ENCODE results near the gene SURF4.
"Not testable (repeated sequence)": the region's sequence is repeated elsewhere in the genome, so short reads cannot be mapped to it uniquely, and the experiment has no call there.

Gene SURF4

GRCh38 chr9:133344071-133344470 lies 31.8 kb downstream of the SURF4 start:
- H3K4me3 Mint-ChIP-seq = no peak overlapping the region
- H3K9me3 Mint-ChIP-seq = no peaks in the 10 kb centered on the region
- no peak overlapping the region for H3K27ac Mint-ChIP-seq
- H3K4me1 Mint-ChIP-seq (ENCODE audit: low read depth) = peaks cover 54% of the 10 kb centered on the region
- no peaks in the 10 kb centered on the region for H3K27me3 Mint-ChIP-seq
- H3K36me3 Mint-ChIP-seq (ENCODE audit: low read depth) = peaks cover 77% of the 10 kb centered on the region

DNA sequence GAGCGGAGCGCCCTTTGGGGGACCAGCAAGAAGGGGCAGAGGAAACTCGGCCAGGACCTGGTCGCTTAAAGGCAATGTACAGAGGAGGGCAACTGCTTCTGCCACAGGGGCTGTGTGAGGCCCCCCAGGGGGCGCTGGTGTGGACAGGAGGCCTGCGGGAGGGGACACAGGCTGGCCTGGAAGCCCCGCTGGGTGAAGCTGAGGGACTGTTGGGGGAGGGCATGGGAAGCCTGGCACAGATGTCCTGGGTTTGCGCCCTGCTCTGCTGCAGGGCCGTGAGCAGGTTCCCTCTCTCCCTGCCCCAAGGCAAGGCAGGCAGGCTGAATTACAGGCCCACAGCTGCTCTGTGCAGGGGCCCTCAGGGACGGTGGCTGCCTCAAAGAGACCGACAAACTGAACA lies 33.3 kb downstream of the SURF4 start:
- H3K4me3 Mint-ChIP-seq = no peak overlapping the region
- H3K27me3 Mint-ChIP-seq = no peaks in the 10 kb centered on the region
- no peaks in the 10 kb centered on the region for H3K9me3 Mint-ChIP-seq
- H3K36me3 Mint-ChIP-seq (ENCODE audit: low read depth) = peaks cover 70% of the 10 kb centered on the region
- H3K4me1 Mint-ChIP-seq (ENCODE audit: low read depth) = peaks cover 54% of the 10 kb centered on the region
- no peak overlapping the region for H3K27ac Mint-ChIP-seq

- H3K4me3 Mint-ChIP-seq = no peak overlapping the region
- H3K9me3 Mint-ChIP-seq = no peaks in the 10 kb centered on the region
- H3K4me1 Mint-ChIP-seq (ENCODE audit: low read depth) = peaks cover 55% of the 10 kb centered on the region
- H3K36me3 Mint-ChIP-seq (ENCODE audit: low read depth) = peaks cover 69% of the 10 kb centered on the region
- H3K27ac Mint-ChIP-seq = no peak overlapping the region
- no peaks in the 10 kb centered on the region for H3K27me3 Mint-ChIP-seq
Observed at GRCh38 chr9:133342069-133342406, 33.8 kb downstream of the SURF4 start.

DNA sequence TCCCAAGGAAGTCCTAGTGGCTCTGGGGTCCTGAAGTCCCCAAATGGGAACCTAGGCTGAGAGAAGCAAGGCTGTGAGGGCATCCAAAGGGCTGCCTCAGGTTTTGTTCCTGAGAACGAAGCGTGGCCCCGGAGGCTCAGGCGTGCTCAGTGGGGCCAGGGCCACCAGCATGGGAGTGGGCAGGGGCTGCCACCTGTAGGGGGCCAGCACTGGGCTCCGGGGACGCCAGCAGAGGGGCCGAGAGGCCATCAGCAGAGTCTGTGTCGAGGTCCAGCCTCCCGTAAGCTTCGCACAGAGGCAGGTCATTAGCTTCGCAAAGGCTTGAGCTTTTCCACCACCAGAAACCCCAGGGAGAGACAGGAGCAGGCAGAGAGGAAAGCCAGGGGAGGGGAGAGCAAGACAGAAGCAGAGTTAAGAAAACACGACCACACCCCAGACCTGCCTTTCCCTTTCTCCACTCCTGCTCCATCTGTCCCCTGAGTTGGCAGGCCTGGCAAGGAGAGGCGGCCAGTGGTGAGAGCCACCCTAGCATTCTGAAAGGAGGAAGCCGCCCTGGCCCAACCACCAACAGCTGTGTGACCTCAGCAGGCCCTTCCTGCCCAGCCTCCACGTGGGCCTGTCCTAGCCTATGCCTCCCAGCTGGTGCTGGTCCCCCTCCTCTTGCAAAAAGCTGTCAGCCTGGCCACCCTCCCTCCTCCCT lies 34.3 kb downstream of the SURF4 start:
- Mint-ChIP-seq H3K27ac (no peak overlapping the region), H3K9me3 (no peaks in the 10 kb centered on the region), H3K4me3 (no peak overlapping the region), H3K27me3 (no peaks in the 10 kb centered on the region), H3K36me3 (ENCODE audit: low read depth) (peaks cover 65% of the 10 kb centered on the region), H3K4me1 (ENCODE audit: low read depth) (peaks cover 55% of the 10 kb centered on the region)

GRCh38 chr9:133340916-133341315 lies 34.9 kb downstream of the SURF4 start:
- Mint-ChIP-seq H3K4me1 (ENCODE audit: low read depth) (peaks cover 56% of the 10 kb centered on the region), H3K27me3 (no peaks in the 10 kb centered on the region), H3K27ac (peak overlapping the region; percentile 34), H3K9me3 (no peaks in the 10 kb centered on the region), H3K36me3 (ENCODE audit: low read depth) (peaks cover 65% of the 10 kb centered on the region), H3K4me3 (no peak overlapping the region)

GRCh38 chr9:133340256-133340655 lies 35.6 kb downstream of the SURF4 start:
- Mint-ChIP-seq H3K27ac (peak overlapping the region; percentile 34), H3K4me3 (no peak overlapping the region), H3K4me1 (ENCODE audit: low read depth) (peaks cover 60% of the 10 kb centered on the region), H3K9me3 (no peaks in the 10 kb centered on the region), H3K36me3 (ENCODE audit: low read depth) (peaks cover 63% of the 10 kb centered on the region), H3K27me3 (no peaks in the 10 kb centered on the region)

DNA sequence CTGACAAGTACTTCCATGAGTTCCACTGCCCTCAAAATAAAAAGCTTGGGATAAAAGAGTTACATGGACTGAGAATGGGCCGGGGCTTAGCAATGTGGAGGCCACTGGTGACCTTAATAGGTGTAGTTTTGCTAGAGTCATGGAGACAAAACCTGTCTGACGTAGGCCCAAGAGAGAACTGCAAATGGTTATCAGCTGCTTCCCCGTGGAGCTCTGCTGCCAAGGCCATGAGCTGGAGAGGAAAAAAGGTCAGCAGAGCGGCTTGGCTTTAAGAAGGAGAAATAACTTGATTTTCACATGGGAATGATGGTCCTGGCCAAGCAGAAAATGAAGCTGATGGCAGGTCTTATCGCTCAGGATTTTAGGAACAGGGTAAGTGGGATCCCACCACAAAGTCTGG lies 36.2 kb downstream of the SURF4 start:
- H3K27ac Mint-ChIP-seq = no peak overlapping the region
- peaks cover 63% of the 10 kb centered on the region for H3K36me3 Mint-ChIP-seq (ENCODE audit: low read depth)
- H3K4me3 Mint-ChIP-seq = peak overlapping the region; percentile 23

GRCh38 chr9:133335924-133336811 lies 39.7 kb downstream of the SURF4 start, which contains the start of gene SURF6:
Gene SURF6, minus strand, starts transcription at chr9:133336188. Its CDS starts 56 bp downstream, at chr9:133336132.
- H3K36me3 Mint-ChIP-seq (ENCODE audit: low read depth) = peaks cover 74% of the 10 kb centered on the region
- peak within 1 kb of the TSS; percentile 94 for H3K27ac Mint-ChIP-seq
- peaks cover 67% of the 10 kb centered on the region for H3K4me1 Mint-ChIP-seq (ENCODE audit: low read depth)
- H3K27me3 Mint-ChIP-seq = no peaks in the 10 kb centered on the region
- H3K4me3 Mint-ChIP-seq = peak within 1 kb of the TSS; percentile 96
- no peaks in the 10 kb centered on the region for H3K9me3 Mint-ChIP-seq

More for the DNA sequence above, 36.2 kb downstream of the SURF4 start:
- Mint-ChIP-seq H3K27me3 (no peaks in the 10 kb centered on the region), H3K4me1 (ENCODE audit: low read depth) (peaks cover 65% of the 10 kb centered on the region), H3K9me3 (no peaks in the 10 kb centered on the region)

GRCh38 chr9:133334888-133335287 lies 41.0 kb downstream of the SURF4 start:
- H3K4me1 Mint-ChIP-seq (ENCODE audit: low read depth) = peaks cover 57% of the 10 kb centered on the region
- H3K36me3 Mint-ChIP-seq (ENCODE audit: low read depth) = peaks cover 74% of the 10 kb centered on the region
- H3K27ac Mint-ChIP-seq = peak overlapping the region; percentile 94
- not testable (repeated sequence) for H3K9me3 Mint-ChIP-seq, H3K27me3 Mint-ChIP-seq
- H3K4me3 Mint-ChIP-seq = peak overlapping the region; percentile 96

DNA sequence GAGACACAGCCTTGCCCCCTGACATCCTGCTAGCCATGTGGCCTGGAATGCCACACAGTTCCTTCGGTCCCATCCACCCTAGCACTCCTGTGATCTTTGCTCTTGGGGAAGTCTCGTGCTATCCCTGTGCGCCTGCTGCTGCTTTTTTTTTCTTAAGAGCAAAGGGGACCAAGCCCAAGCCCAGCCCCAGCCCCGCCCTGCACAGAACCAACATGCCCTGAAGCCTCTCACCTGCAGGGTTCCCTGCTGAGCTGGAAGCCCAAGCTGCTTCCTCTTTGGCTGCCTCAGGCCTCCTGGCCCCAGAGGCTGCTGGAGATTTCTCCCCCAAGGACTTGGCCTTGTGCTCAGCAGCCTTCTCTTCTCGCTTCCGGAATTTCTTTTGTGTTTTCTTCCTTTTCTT lies 41.7 kb downstream of the SURF4 start:
- H3K36me3 Mint-ChIP-seq (ENCODE audit: low read depth) = peaks cover 70% of the 10 kb centered on the region
- no peaks in the 10 kb centered on the region for H3K9me3 Mint-ChIP-seq
- H3K4me1 Mint-ChIP-seq (ENCODE audit: low read depth) = peaks cover 50% of the 10 kb centered on the region
- H3K27me3 Mint-ChIP-seq = no peaks in the 10 kb centered on the region
- H3K4me3 Mint-ChIP-seq = peak overlapping the region; percentile 96
- H3K27ac Mint-ChIP-seq = peak overlapping the region; percentile 94

GRCh38 chr9:133333566-133333965 lies 42.3 kb downstream of the SURF4 start:
- H3K36me3 Mint-ChIP-seq (ENCODE audit: low read depth) = peaks cover 64% of the 10 kb centered on the region
- H3K4me3 Mint-ChIP-seq = peak overlapping the region; percentile 96
- H3K9me3 Mint-ChIP-seq = no peaks in the 10 kb centered on the region

GRCh38 chr9:133333011-133333410 lies 42.8 kb downstream of the SURF4 start:
- Mint-ChIP-seq H3K27me3 (no peaks in the 10 kb centered on the region), H3K36me3 (ENCODE audit: low read depth) (peaks cover 64% of the 10 kb centered on the region), H3K4me1 (ENCODE audit: low read depth) (peaks cover 43% of the 10 kb centered on the region), H3K27ac (no peak overlapping the region), H3K9me3 (no peaks in the 10 kb centered on the region), H3K4me3 (peak overlapping the region; percentile 30)

More at GRCh38 chr9:133333566-133333965, 42.3 kb downstream of the SURF4 start:
- H3K27me3 Mint-ChIP-seq = no peaks in the 10 kb centered on the region
- peaks cover 44% of the 10 kb centered on the region for H3K4me1 Mint-ChIP-seq (ENCODE audit: low read depth)
- peak overlapping the region; percentile 94 for H3K27ac Mint-ChIP-seq

DNA sequence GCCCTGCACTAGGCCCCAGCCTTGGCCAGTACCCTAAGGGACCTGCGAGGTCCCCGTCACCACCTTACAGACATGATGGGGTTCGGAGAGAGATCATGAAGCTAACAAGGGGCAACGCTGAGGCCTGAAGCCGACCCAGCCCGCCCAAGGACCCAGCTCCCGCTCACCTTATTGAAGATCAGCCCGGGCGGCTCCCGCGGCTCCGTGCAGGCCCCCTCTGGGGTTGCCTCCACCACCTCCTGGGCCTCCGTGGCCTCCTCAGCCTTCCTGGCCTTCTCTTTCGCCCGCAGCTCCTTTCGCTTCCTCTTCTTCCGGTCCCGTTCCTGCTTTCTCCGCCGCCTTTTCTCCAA lies 43.5 kb downstream of the SURF4 start:
- H3K27ac Mint-ChIP-seq = no peak overlapping the region
- H3K36me3 Mint-ChIP-seq (ENCODE audit: low read depth) = peaks cover 64% of the 10 kb centered on the region
- no peaks in the 10 kb centered on the region for H3K27me3 Mint-ChIP-seq
- H3K9me3 Mint-ChIP-seq = no peaks in the 10 kb centered on the region
- peaks cover 39% of the 10 kb centered on the region for H3K4me1 Mint-ChIP-seq (ENCODE audit: low read depth)
- no peak overlapping the region for H3K4me3 Mint-ChIP-seq

GRCh38 chr9:133331641-133332380 lies 44.0 kb downstream of the SURF4 start:
- peaks cover 34% of the 10 kb centered on the region for H3K4me1 Mint-ChIP-seq (ENCODE audit: low read depth)
- H3K27me3 Mint-ChIP-seq = no peaks in the 10 kb centered on the region
- no peak overlapping the region for H3K27ac Mint-ChIP-seq
- H3K4me3 Mint-ChIP-seq = no peak overlapping the region
- H3K36me3 Mint-ChIP-seq (ENCODE audit: low read depth) = peaks cover 64% of the 10 kb centered on the region
- no peaks in the 10 kb centered on the region for H3K9me3 Mint-ChIP-seq

DNA sequence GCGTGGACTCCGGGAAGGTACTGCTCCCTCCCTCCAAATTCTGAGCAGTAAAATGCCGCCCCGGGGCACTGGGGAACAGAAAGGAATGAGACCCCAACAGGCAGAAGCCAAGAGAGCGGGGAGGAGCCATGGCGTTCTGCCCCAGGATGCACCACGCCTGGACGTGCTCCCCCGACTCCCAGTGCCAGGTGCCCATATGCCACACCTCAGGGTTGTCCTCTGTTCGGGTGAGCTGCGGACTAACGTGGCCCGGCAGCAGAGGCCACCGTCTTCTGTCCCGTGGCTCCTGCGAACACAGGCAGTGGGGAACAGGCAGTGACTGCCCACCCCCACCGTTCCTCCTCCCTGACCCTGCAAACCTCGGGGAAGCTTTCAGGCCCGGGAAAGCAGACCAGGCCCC lies 44.6 kb downstream of the SURF4 start:
- Mint-ChIP-seq H3K36me3 (ENCODE audit: low read depth) (peaks cover 60% of the 10 kb centered on the region), H3K27ac (no peak overlapping the region), H3K27me3 (no peaks in the 10 kb centered on the region), H3K4me3 (no peak overlapping the region), H3K4me1 (ENCODE audit: low read depth) (peaks cover 28% of the 10 kb centered on the region), H3K9me3 (no peaks in the 10 kb centered on the region)
